Measurements from ENCODE around the gene ITGA11. TPM values are rescaled to one million over a fixed set of nuclear protein-coding genes. Genes with fewer than 3 reads are reported as not detected.

Gene ITGA11
- total RNA-seq, 1 donor from 2014 or later, result 193 TPM

DNA sequence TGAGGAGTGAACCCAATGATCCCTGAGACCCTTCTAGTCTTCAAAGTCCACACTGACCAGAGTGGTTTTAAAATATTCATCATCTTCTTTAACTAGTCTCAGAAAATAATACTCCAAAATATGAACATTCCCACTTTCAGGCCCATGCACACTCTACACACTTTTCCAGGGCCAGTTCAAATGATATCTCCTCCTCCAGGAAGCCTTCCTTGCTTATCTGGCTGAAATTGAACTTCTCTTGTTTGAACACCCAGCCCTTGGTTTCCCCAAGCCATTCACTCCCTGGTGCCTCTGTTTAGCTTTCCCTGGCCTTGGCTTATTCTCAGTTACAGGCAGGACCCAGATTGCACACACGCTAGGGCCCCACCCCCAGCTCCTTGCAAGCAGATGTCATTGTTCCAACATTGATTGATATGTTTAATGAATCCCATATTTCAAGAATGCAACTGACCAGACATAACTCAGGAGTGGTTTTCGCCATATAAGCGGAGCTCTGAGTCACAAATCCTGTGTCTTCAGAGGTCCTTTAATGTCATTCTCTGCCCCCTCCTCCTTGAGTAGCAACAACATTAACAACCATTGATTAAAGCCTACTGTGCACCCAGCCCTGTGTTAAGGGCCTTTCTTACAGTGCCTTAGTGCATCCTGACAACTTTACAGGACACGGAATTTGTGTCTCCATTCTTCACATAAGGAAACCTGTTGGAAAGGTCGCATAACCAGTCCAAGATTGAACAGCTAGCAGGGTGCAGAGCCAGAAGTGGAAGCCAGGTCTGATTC, 2.1 kb downstream of the ITGA11 start:
- Mint-ChIP-seq H3K27ac (ENCODE audit: unreplicated experiment) (peak overlapping the region; percentile 72), H3K27me3 (ENCODE audit: low read depth, unreplicated experiment) (peaks cover 21% of the 10 kb centered on the region), H3K9me3 (ENCODE audit: unreplicated experiment) (peaks cover 2% of the 10 kb centered on the region), H3K4me3 (ENCODE audit: unreplicated experiment) (peak overlapping the region; percentile 88), H3K4me1 (ENCODE audit: low read depth, unreplicated experiment) (peaks cover 61% of the 10 kb centered on the region), H3K36me3 (ENCODE audit: low read depth, unreplicated experiment) (peaks cover 24% of the 10 kb centered on the region)
- Histone ChIP-seq H3K9ac (ENCODE audit: low read length) (peak overlapping the region; percentile 93), H3K27ac (ENCODE audit: low read depth, low read length) (peak overlapping the region; percentile 62), H3K4me3 (ENCODE audit: insufficient read depth, low read depth, low read length) (peak overlapping the region; percentile 82), H2AFZ (ENCODE audit: low read depth, low read length) (no peak overlapping the region), H3K9me3 (ENCODE audit: insufficient read depth, low read depth, low read length) (no peaks in the 10 kb centered on the region), H3K4me1 (ENCODE audit: insufficient read depth, low read length) (peaks cover 44% of the 10 kb centered on the region), H3K36me3 (ENCODE audit: insufficient read depth, low read length) (no peaks in the 10 kb centered on the region), H4K20me1 (ENCODE audit: insufficient read depth, low read length) (peaks cover 53% of the 10 kb centered on the region), H3K79me2 (ENCODE audit: insufficient read depth, low read length) (peaks cover 70% of the 10 kb centered on the region), H3K4me2 (ENCODE audit: low read length) (peak overlapping the region; percentile 95), H3K27me3 (ENCODE audit: insufficient read depth, low read length) (peaks cover 17% of the 10 kb centered on the region)
- DNase-seq (ENCODE audit: low read depth) (peak; percentile 52), FAIRE-seq (peak; percentile 50)
- TF ChIP-seq CTCF (IDR thresholded peaks at IDR 0.05; ENCODE audit: insufficient read depth, low read depth, low read length), result no peak
- no peak for TF ChIP-seq EZH2 (IDR thresholded peaks at IDR 0.05; ENCODE audit: insufficient read depth, low read length)

DNA sequence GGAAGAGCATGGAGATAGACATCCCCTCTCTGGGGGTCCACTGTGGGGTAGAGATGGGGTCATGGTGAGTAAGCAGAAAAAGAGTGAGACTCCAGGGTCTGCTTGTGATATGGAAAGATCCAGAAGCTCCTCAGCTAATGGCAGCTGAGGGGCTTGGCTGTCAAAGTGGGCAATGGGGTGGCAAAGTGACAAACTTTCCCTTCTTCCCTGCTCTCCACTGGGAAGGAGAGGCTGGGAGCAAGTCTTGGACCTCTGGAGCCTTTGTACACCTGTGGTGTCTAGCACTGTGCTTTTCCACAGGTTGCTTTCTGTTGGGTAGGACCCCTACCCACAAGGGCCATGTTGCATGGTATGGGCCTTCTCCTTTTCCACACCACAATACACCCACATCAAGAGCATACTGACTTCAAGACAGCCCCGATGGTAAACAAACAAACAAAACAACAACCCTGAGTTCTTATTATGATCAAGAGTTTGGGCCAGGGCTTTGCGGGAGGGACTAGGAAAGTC, 3.5 kb downstream of the ITGA11 start:
- Histone ChIP-seq H2AFZ (ENCODE audit: low read depth, low read length) (no peak overlapping the region), H3K4me2 (ENCODE audit: low read length) (peak overlapping the region; percentile 95), H3K4me1 (ENCODE audit: insufficient read depth, low read length) (peaks cover 49% of the 10 kb centered on the region), H3K27ac (ENCODE audit: low read depth, low read length) (peak overlapping the region; percentile 28), H3K36me3 (ENCODE audit: insufficient read depth, low read length) (no peaks in the 10 kb centered on the region), H3K9me3 (ENCODE audit: insufficient read depth, low read depth, low read length) (no peaks in the 10 kb centered on the region), H3K9ac (ENCODE audit: low read length) (peak overlapping the region; percentile 17), H3K27me3 (ENCODE audit: insufficient read depth, low read length) (peaks cover 12% of the 10 kb centered on the region), H3K79me2 (ENCODE audit: insufficient read depth, low read length) (peaks cover 84% of the 10 kb centered on the region), H3K4me3 (ENCODE audit: insufficient read depth, low read depth, low read length) (no peak overlapping the region), H4K20me1 (ENCODE audit: insufficient read depth, low read length) (peaks cover 67% of the 10 kb centered on the region)
- H3K27ac Mint-ChIP-seq (ENCODE audit: unreplicated experiment), result peak overlapping the region; percentile 93
- H3K4me1 Mint-ChIP-seq (ENCODE audit: low read depth, unreplicated experiment), result peaks cover 70% of the 10 kb centered on the region
- H3K9me3 Mint-ChIP-seq (ENCODE audit: unreplicated experiment), result peaks cover 2% of the 10 kb centered on the region
- peak overlapping the region; percentile 88 for H3K4me3 Mint-ChIP-seq (ENCODE audit: unreplicated experiment)
- DNase-seq (ENCODE audit: low read depth) (no peak), FAIRE-seq (no peak)
- H3K27me3 Mint-ChIP-seq (ENCODE audit: low read depth, unreplicated experiment), result peaks cover 11% of the 10 kb centered on the region
- no peak for TF ChIP-seq CTCF (IDR thresholded peaks at IDR 0.05; ENCODE audit: insufficient read depth, low read depth, low read length)
- TF ChIP-seq EZH2 (IDR thresholded peaks at IDR 0.05; ENCODE audit: insufficient read depth, low read length), result no peak
- peaks cover 36% of the 10 kb centered on the region for H3K36me3 Mint-ChIP-seq (ENCODE audit: low read depth, unreplicated experiment)

GRCh38 chr15:68427963-68428362, 4.0 kb downstream of the ITGA11 start:
- Histone ChIP-seq H3K9ac (ENCODE audit: low read length) (peak overlapping the region; percentile 17), H4K20me1 (ENCODE audit: insufficient read depth, low read length) (peaks cover 72% of the 10 kb centered on the region), H3K4me1 (ENCODE audit: insufficient read depth, low read length) (peaks cover 49% of the 10 kb centered on the region), H3K27me3 (ENCODE audit: insufficient read depth, low read length) (peaks cover 7% of the 10 kb centered on the region), H3K9me3 (ENCODE audit: insufficient read depth, low read depth, low read length) (no peaks in the 10 kb centered on the region), H3K4me3 (ENCODE audit: insufficient read depth, low read depth, low read length) (no peak overlapping the region), H3K36me3 (ENCODE audit: insufficient read depth, low read length) (no peaks in the 10 kb centered on the region), H2AFZ (ENCODE audit: low read depth, low read length) (no peak overlapping the region), H3K4me2 (ENCODE audit: low read length) (peak overlapping the region; percentile 95), H3K27ac (ENCODE audit: low read depth, low read length) (peak overlapping the region; percentile 36), H3K79me2 (ENCODE audit: insufficient read depth, low read length) (peaks cover 90% of the 10 kb centered on the region)
- Mint-ChIP-seq H3K27me3 (ENCODE audit: low read depth, unreplicated experiment) (peaks cover 7% of the 10 kb centered on the region), H3K36me3 (ENCODE audit: low read depth, unreplicated experiment) (peaks cover 39% of the 10 kb centered on the region), H3K27ac (ENCODE audit: unreplicated experiment) (peak overlapping the region; percentile 93), H3K4me1 (ENCODE audit: low read depth, unreplicated experiment) (peaks cover 74% of the 10 kb centered on the region), H3K4me3 (ENCODE audit: unreplicated experiment) (peak overlapping the region; percentile 88), H3K9me3 (ENCODE audit: unreplicated experiment) (peaks cover 2% of the 10 kb centered on the region)
- no peak for FAIRE-seq
- no peak for DNase-seq (ENCODE audit: low read depth)
- TF ChIP-seq CTCF (IDR thresholded peaks at IDR 0.05; ENCODE audit: insufficient read depth, low read depth, low read length) (no peak), EZH2 (IDR thresholded peaks at IDR 0.05; ENCODE audit: insufficient read depth, low read length) (no peak)
